ENCODE data around the gene RAI1. TPM values are rescaled to one million over a fixed set of nuclear protein-coding genes. Genes with fewer than 3 reads are reported as not detected.

The RAI1 gene
- total RNA-seq, 2 experiments from 2014 or later: 16.7 TPM

GRCh38 chr17:17841601-17842025 lies 160.4 kb downstream of the RAI1 start:
- H3K4me3 Mint-ChIP-seq: no peak overlapping the region
- ChIA-PET CTCF (interaction anchor here (1.1 to 1.3 kb wide), 3 partner anchors 14 to 29 kb away, joined by 3 read pairs; no protein-coding TSS in a partner anchor), POLR2A (interaction anchor here (1.2 to 8.5 kb wide), 8 partner anchors 8 to 33 kb away, joined by 3 to 170 read pairs (median 8); no protein-coding TSS in a partner anchor)
- H3K4me1 Mint-ChIP-seq: peaks cover 48% of the 10 kb centered on the region
- peaks cover 4% of the 10 kb centered on the region for H3K36me3 Mint-ChIP-seq (ENCODE audit: low read depth)
- H3K9me3 Mint-ChIP-seq: no peaks in the 10 kb centered on the region
- H3K27me3 Mint-ChIP-seq: no peaks in the 10 kb centered on the region
- DNase-seq: no peak
- H3K27ac Mint-ChIP-seq: no peak overlapping the region

DNA sequence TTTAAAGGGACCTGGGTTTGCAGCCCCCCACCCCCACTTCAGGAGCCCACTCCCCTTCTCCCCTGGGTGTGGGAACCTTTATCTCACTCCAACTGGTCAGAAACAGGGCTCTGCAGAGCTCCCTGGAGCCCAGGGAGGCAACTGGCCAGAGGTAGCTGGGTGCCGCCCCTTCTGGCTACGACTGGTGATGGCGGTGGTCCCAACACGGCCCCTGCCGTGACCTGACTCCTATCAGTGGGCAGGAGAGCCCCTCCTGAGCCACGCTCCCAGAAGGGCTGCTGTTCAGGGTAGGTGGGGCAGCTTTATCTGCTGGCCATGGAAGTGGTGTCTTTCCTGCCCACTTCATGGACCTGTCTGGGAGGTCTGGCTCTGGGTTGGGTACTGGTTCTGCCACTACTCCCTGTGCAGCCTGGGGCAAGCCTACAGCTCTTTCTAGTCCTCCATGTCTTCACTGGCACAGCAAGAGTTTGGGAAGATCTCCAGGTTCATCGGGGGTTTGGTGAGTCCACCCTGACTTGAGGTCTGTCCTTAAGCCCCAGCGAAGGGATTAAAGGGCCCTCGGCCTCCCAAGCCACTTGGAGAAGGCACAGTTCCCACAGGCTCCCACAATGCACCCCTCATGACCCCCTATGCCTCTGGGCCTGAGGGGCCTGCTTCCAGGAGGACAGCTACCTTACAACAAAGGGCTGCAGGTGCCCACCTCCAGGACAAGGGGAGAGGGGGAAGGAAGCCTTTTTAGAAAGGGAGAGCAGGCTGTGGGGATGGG lies 161.0 kb downstream of the RAI1 start:
- peaks cover under 1% of the 10 kb centered on the region for H3K36me3 Mint-ChIP-seq (ENCODE audit: low read depth)
- CTCF ChIA-PET: no interaction called here
- H3K9me3 Mint-ChIP-seq: no peaks in the 10 kb centered on the region
- H3K27ac Mint-ChIP-seq: no peak overlapping the region
- peaks cover 50% of the 10 kb centered on the region for H3K4me1 Mint-ChIP-seq
- no peak for DNase-seq
- no peaks in the 10 kb centered on the region for H3K27me3 Mint-ChIP-seq
- POLR2A ChIA-PET: interaction anchor here (1.1 to 8.5 kb wide), 8 partner anchors 7 to 342 kb away, joined by 3 to 170 read pairs (median 8); partner anchors contain the start of gene ALKBH5
- H3K4me3 Mint-ChIP-seq: no peak overlapping the region

GRCh38 chr17:17843096-17843495 lies 161.8 kb downstream of the RAI1 start:
- no peak overlapping the region for H3K4me3 Mint-ChIP-seq
- DNase-seq: no peak
- no peaks in the 10 kb centered on the region for H3K36me3 Mint-ChIP-seq (ENCODE audit: low read depth)
- H3K9me3 Mint-ChIP-seq: no peaks in the 10 kb centered on the region
- POLR2A ChIA-PET: interaction anchor here (1.1 to 8.5 kb wide), 3 partner anchors 12 to 341 kb away, joined by 3 to 170 read pairs (median 34); partner anchors contain the start of gene ALKBH5
- peaks cover 49% of the 10 kb centered on the region for H3K4me1 Mint-ChIP-seq
- H3K27me3 Mint-ChIP-seq: no peaks in the 10 kb centered on the region
- CTCF ChIA-PET: no interaction called here
- H3K27ac Mint-ChIP-seq: no peak overlapping the region

- Mint-ChIP-seq H3K36me3 (ENCODE audit: low read depth) (no peaks in the 10 kb centered on the region), H3K4me1 (peaks cover 49% of the 10 kb centered on the region), H3K27me3 (no peaks in the 10 kb centered on the region), H3K9me3 (no peaks in the 10 kb centered on the region), H3K4me3 (no peak overlapping the region), H3K27ac (no peak overlapping the region)
- ChIA-PET CTCF (no interaction called here), POLR2A (interaction anchor here (0.5 kb wide), 1 partner anchor 8 kb away, joined by 3 read pairs; no protein-coding TSS in a partner anchor)
- no peak for DNase-seq
These were observed 162.8 kb downstream of the RAI1 start for GRCh38 chr17:17844079-17844478.

DNA sequence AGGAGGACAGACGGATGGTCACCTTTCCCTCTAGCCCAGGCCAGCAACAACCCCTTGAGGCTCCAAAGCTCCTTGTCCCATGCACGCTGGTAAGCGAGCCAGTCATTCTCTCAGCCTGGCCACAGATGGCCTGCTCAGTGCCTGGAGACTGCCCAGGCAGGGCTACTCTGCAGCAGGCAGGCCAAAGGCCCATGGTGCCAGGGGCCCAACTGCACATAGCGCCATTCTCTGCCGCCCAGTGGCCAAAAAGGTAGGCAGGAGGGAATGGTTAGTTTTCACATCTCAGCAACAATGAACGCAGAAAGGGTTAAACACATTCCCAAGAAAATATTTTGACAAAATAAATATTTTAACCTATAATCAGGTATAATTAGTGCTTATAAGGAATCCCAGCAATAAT lies 163.2 kb downstream of the RAI1 start:
- Mint-ChIP-seq H3K27me3 (no peaks in the 10 kb centered on the region), H3K27ac (no peak overlapping the region), H3K4me1 (peaks cover 49% of the 10 kb centered on the region), H3K4me3 (no peak overlapping the region), H3K36me3 (ENCODE audit: low read depth) (no peaks in the 10 kb centered on the region), H3K9me3 (no peaks in the 10 kb centered on the region)
- CTCF ChIA-PET: no interaction called here
- POLR2A ChIA-PET: interaction anchor here (0.5 to 6.4 kb wide), 2 partner anchors 8 to 9 kb away, joined by 3 to 253 read pairs; partner anchors contain the start of gene SREBF1
- DNase-seq: no peak

DNA sequence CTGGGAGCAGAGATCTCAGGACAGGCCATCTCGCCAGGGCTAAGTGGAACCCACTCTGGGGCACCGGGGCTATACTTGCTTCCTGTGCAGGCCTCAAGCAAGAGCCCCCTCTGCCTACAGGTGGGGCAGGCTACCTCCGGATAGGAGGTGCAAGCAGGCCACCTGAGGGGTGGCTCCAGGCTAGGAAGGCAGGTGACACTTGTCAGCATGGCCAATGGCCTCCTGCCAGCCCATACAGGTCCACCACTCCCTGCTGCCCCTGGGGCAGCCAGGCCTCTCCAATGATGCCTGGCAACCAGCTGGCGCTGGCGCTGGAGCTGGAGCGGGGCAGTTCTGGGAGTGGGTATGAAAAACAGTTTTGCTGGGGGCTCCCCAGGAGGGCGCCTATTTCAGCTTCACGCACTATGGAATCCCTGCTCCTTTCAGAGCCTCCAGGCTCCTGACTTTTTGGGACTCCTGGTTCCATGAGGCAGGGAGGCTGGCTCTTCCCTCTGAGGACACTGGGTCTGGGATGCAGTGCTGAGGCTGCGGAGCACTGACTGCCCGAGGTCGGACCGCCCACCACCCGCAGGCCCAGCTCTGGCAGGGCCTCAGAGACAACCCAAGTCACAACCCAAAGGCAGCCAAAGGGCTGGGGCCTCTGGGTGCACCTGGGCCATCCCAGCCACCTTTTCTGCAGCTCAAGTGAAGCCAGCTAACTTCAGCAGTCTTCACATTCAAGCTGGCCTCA lies 164.0 kb downstream of the RAI1 start:
- Mint-ChIP-seq H3K4me1 (peaks cover 52% of the 10 kb centered on the region), H3K4me3 (no peak overlapping the region), H3K36me3 (ENCODE audit: low read depth) (peaks cover 2% of the 10 kb centered on the region), H3K9me3 (no peaks in the 10 kb centered on the region), H3K27ac (no peak overlapping the region), H3K27me3 (no peaks in the 10 kb centered on the region)
- DNase-seq: no peak
- ChIA-PET POLR2A (interaction anchor here (1.0 to 6.4 kb wide), 3 partner anchors 9 to 152 kb away, joined by 4 to 253 read pairs (median 9); partner anchors contain the start of gene SREBF1), CTCF (no interaction called here)

DNA sequence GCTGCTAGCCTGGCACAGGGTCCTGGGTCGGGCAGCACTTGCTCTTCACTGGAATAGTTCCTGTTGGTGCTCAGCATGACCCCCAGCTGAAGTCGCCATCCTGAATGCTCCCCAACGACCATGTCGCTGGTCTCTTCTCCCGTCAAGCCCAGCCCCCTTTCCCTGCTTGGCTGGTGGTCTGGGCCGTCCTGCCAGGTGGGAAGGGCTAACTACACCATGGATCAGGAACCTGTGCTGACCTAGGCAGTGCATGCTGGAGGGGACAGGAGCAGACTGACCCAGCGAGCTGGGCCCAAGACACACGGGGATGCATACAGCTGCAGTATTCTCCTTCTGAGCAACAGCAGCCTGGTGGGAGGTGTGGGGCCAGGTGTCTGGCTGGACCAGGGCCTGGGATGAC lies 164.7 kb downstream of the RAI1 start:
- CTCF ChIA-PET: no interaction called here
- Mint-ChIP-seq H3K9me3 (no peaks in the 10 kb centered on the region), H3K4me1 (peaks cover 56% of the 10 kb centered on the region), H3K27me3 (no peaks in the 10 kb centered on the region), H3K27ac (peak overlapping the region; percentile 47), H3K36me3 (ENCODE audit: low read depth) (peaks cover 6% of the 10 kb centered on the region), H3K4me3 (no peak overlapping the region)
- no peak for DNase-seq
- POLR2A ChIA-PET: interaction anchor here (1.0 to 6.4 kb wide), 5 partner anchors 9 to 153 kb away, joined by 3 to 253 read pairs (median 9); partner anchors contain the start of gene SREBF1

- ChIA-PET CTCF (no interaction called here), POLR2A (interaction anchor here (1.0 to 6.4 kb wide), 5 partner anchors 8 to 39 kb away, joined by 3 to 253 read pairs (median 12); partner anchors contain the start of gene SREBF1)
- Mint-ChIP-seq H3K27me3 (no peaks in the 10 kb centered on the region), H3K9me3 (no peaks in the 10 kb centered on the region), H3K4me1 (peaks cover 56% of the 10 kb centered on the region), H3K4me3 (no peak overlapping the region), H3K36me3 (ENCODE audit: low read depth) (peaks cover 6% of the 10 kb centered on the region), H3K27ac (no peak overlapping the region)
- DNase-seq: no peak
These were observed 165.4 kb downstream of the RAI1 start for GRCh38 chr17:17846645-17847044.

GRCh38 chr17:17847118-17847689 lies 165.9 kb downstream of the RAI1 start:
- ChIA-PET CTCF (interaction anchor here (0.7 to 1.3 kb wide), 3 partner anchors 9 to 14 kb away, joined by 3 to 4 read pairs (median 4); partner anchors contain the start of gene SREBF1), POLR2A (interaction anchor here (1.0 to 6.4 kb wide), 4 partner anchors 11 to 40 kb away, joined by 3 to 253 read pairs (median 46); partner anchors contain the start of gene SREBF1)
- H3K27ac Mint-ChIP-seq: no peak overlapping the region
- H3K4me1 Mint-ChIP-seq: peaks cover 56% of the 10 kb centered on the region
- no peak for DNase-seq
- H3K36me3 Mint-ChIP-seq (ENCODE audit: low read depth): peaks cover 6% of the 10 kb centered on the region
- H3K9me3 Mint-ChIP-seq: no peaks in the 10 kb centered on the region
- no peaks in the 10 kb centered on the region for H3K27me3 Mint-ChIP-seq
- H3K4me3 Mint-ChIP-seq: no peak overlapping the region

- H3K4me3 Mint-ChIP-seq: no peak overlapping the region
- H3K9me3 Mint-ChIP-seq: no peaks in the 10 kb centered on the region
- CTCF ChIA-PET: interaction anchor here (0.7 to 1.3 kb wide), 3 partner anchors 9 to 14 kb away, joined by 3 to 4 read pairs (median 4); partner anchors contain the start of gene SREBF1
- H3K27ac Mint-ChIP-seq: peak overlapping the region; percentile 58
- no peak for DNase-seq
- H3K36me3 Mint-ChIP-seq (ENCODE audit: low read depth): peaks cover 6% of the 10 kb centered on the region
- H3K27me3 Mint-ChIP-seq: no peaks in the 10 kb centered on the region
- POLR2A ChIA-PET: interaction anchor here (2.6 to 6.4 kb wide), 5 partner anchors 12 to 32 kb away, joined by 10 to 253 read pairs (median 18); partner anchors contain the start of gene SREBF1
- H3K4me1 Mint-ChIP-seq: peaks cover 59% of the 10 kb centered on the region
These were observed 166.5 kb downstream of the RAI1 start for GRCh38 chr17:17847726-17848125.

- POLR2A ChIA-PET: interaction anchor here (0.7 to 6.4 kb wide), 13 partner anchors 7 to 166 kb away, joined by 3 to 253 read pairs (median 11); partner anchors contain the start of gene SREBF1
- peaks cover 66% of the 10 kb centered on the region for H3K4me1 Mint-ChIP-seq
These were observed 167.2 kb downstream of the RAI1 start for GRCh38 chr17:17848311-17849082.

More at GRCh38 chr17:17848311-17849082, 167.2 kb downstream of the RAI1 start:
- H3K36me3 Mint-ChIP-seq (ENCODE audit: low read depth): peaks cover 7% of the 10 kb centered on the region
- no peak for DNase-seq
- peak overlapping the region; percentile 39 for H3K4me3 Mint-ChIP-seq
- H3K27me3 Mint-ChIP-seq: no peaks in the 10 kb centered on the region
- H3K27ac Mint-ChIP-seq: peak overlapping the region; percentile 99
- CTCF ChIA-PET: interaction anchor here (0.8 to 2.0 kb wide), 9 partner anchors 10 to 186 kb away, joined by 3 to 12 read pairs (median 4); partner anchors contain the start of gene SREBF1
- no peaks in the 10 kb centered on the region for H3K9me3 Mint-ChIP-seq
